HG02588 (cell line): ENCODE measurements around the gene VIT.
"Not testable (repeated sequence)": the region's sequence is repeated elsewhere in the genome, so short reads cannot be mapped to it uniquely, and the experiment has no call there.

ENCODE experiments used
- ATAC-seq: cut with Tn5 transposase; IDR thresholded peaks from one replicate; pipeline ENCODE4 v1.9.1; 2021; ENCODE audit warnings: mild to moderate bottlenecking, moderate library complexity; ENCODE audit not compliant: unreplicated experiment

Gene VIT

GRCh38 chr2:36801088-36801487, 104.6 kb downstream of the VIT start:
- ATAC-seq, result no peak

- no peak for ATAC-seq
Measured at GRCh38 chr2:36802952-36803351, 106.4 kb downstream of the VIT start.

GRCh38 chr2:36805635-36806224, 109.2 kb downstream of the VIT start:
- no peak for ATAC-seq

GRCh38 chr2:36807223-36807886, 110.8 kb downstream of the VIT start:
- ATAC-seq, result no peak

GRCh38 chr2:36808386-36809068, 112.0 kb downstream of the VIT start:
- no peak for ATAC-seq

GRCh38 chr2:36809069-36809445, 112.5 kb downstream of the VIT start:
- no peak for ATAC-seq

- no peak for ATAC-seq
Measured at GRCh38 chr2:36811071-36811470, 114.6 kb downstream of the VIT start.

GRCh38 chr2:36812196-36812595, 115.7 kb downstream of the VIT start:
- no peak for ATAC-seq

- no peak for ATAC-seq
Measured at GRCh38 chr2:36818542-36818941, 122.0 kb downstream of the VIT start.

GRCh38 chr2:36819095-36819711, 122.7 kb downstream of the VIT start:
- ATAC-seq, result no peak

- ATAC-seq, result no peak
Measured at GRCh38 chr2:36820942-36821605, 124.6 kb downstream of the VIT start.

- ATAC-seq, result no peak
Measured at GRCh38 chr2:36823862-36824261, 127.4 kb downstream of the VIT start.

GRCh38 chr2:36824273-36824672, 127.8 kb downstream of the VIT start:
- ATAC-seq, result no peak

GRCh38 chr2:36824683-36825082, 128.2 kb downstream of the VIT start:
- not testable (repeated sequence) for ATAC-seq

GRCh38 chr2:36831185-36831584, 134.7 kb downstream of the VIT start:
- ATAC-seq, result no peak

GRCh38 chr2:36834203-36834602, 137.7 kb downstream of the VIT start:
- ATAC-seq, result no peak

GRCh38 chr2:36834731-36835524, 138.4 kb downstream of the VIT start:
- no peak for ATAC-seq

GRCh38 chr2:36839976-36840617, 143.6 kb downstream of the VIT start:
- ATAC-seq, result no peak

- no peak for ATAC-seq
Measured at GRCh38 chr2:36843838-36844237, 147.3 kb downstream of the VIT start.

GRCh38 chr2:36849265-36849664, 152.8 kb downstream of the VIT start:
- no peak for ATAC-seq
